ENCODE data around the gene CHTF8. TPM values are rescaled to one million over a fixed set of nuclear protein-coding genes. Genes with fewer than 3 reads are reported as not detected.
A peak's percentile ranks its signal among the peaks of the same experiment; 100 is the strongest.

Gene CHTF8
- polyA plus RNA-seq, 1 donor (not counting 4 experiments of a cell fraction or from before 2014, with no cell fraction given): 96.0 TPM

DNA sequence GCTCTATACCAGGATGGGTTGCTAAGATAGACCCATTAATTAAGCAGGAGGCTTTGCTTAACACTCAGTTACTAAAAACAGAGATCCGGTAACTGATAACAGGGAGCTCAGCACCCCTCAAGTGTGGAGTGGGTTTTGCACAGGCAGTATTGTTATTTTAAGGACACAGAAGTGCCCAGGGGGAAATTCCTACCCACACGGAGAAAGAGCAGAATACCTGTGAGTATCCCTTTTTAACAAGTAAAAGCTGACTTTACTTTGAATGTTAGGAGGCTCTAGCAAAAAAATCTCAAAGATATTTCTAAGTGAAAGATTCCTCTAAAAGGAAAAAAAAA is 59.8 kb downstream of the CHTF8 start:
- H3K4me1 ChIP-seq (ENCODE audit: control insufficient read depth, extremely low read depth, insufficient read depth, low read length): peaks cover 45% of the 10 kb centered on the region
- no peak for FAIRE-seq
- DNase-seq (ENCODE audit: low read depth, low spot score): no peak
- no peaks in the 10 kb centered on the region for H3K79me2 ChIP-seq (ENCODE audit: control insufficient read depth, insufficient read depth, low read length)
- dilution Hi-C loops (cut with MboI; ENCODE audit: extremely low pct_ligation_motif_present, low sequenced_read_pairs): no loop called here
- H4K20me1 ChIP-seq (ENCODE audit: control insufficient read depth, extremely low read depth, insufficient read depth, low read length): no peaks in the 10 kb centered on the region
- H3K27ac ChIP-seq (ENCODE audit: control insufficient read depth, insufficient read depth, low read length): peak overlapping the region; percentile 95
- TF ChIP-seq EZH2 (IDR thresholded peaks at IDR 0.05; ENCODE audit: low read length): no peak
- TF ChIP-seq, protein P1, sequence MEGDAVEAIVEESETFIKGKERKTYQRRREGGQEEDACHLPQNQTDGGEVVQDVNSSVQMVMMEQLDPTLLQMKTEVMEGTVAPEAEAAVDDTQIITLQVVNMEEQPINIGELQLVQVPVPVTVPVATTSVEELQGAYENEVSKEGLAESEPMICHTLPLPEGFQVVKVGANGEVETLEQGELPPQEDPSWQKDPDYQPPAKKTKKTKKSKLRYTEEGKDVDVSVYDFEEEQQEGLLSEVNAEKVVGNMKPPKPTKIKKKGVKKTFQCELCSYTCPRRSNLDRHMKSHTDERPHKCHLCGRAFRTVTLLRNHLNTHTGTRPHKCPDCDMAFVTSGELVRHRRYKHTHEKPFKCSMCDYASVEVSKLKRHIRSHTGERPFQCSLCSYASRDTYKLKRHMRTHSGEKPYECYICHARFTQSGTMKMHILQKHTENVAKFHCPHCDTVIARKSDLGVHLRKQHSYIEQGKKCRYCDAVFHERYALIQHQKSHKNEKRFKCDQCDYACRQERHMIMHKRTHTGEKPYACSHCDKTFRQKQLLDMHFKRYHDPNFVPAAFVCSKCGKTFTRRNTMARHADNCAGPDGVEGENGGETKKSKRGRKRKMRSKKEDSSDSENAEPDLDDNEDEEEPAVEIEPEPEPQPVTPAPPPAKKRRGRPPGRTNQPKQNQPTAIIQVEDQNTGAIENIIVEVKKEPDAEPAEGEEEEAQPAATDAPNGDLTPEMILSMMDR (optimal IDR thresholded peaks at IDR 0.05 in 1 of 3, IDR thresholded peaks at IDR 0.05 in 1 of 3, conservative IDR thresholded peaks at IDR 0.05 in 1 of 3; ENCODE audit: extremely low read depth in 1 of 3, insufficient read depth in 2 of 3, low read length in 3 of 3): no peak
- peak overlapping the region; percentile 56 for H3K4me2 ChIP-seq (ENCODE audit: control insufficient read depth, extremely low read depth, insufficient read depth, low read depth, low read length)
- H2AFZ ChIP-seq (ENCODE audit: control insufficient read depth, low read length): no peak overlapping the region
- no peaks in the 10 kb centered on the region for H3K9me1 ChIP-seq (ENCODE audit: control insufficient read depth, extremely low read depth, insufficient read depth, low read length)
- H3K36me3 ChIP-seq (ENCODE audit: control insufficient read depth in 2 of 2, extremely low read depth in 1 of 2, insufficient read depth in 2 of 2, low read length in 2 of 2): no peaks in the 10 kb centered on the region
- no peaks in the 10 kb centered on the region for H3K9me3 ChIP-seq (ENCODE audit: control insufficient read depth, low read depth, low read length)
- H3K4me3 ChIP-seq (ENCODE audit: control insufficient read depth in 2 of 3, extremely low read depth in 1 of 3, insufficient read depth in 2 of 3, low read depth in 1 of 3, low read length in 3 of 3): no peak overlapping the region
- no peaks in the 10 kb centered on the region for H3K27me3 ChIP-seq (ENCODE audit: control insufficient read depth, extremely low read depth, insufficient read depth, low read length)
- peak overlapping the region; percentile 77 for H3K9ac ChIP-seq (ENCODE audit: control insufficient read depth, extremely low read depth, insufficient read depth, low read length)

GRCh38 chr16:69071036-69071435 is 61.4 kb downstream of the CHTF8 start:
- Histone ChIP-seq H3K79me2 (ENCODE audit: control insufficient read depth, insufficient read depth, low read length) (no peaks in the 10 kb centered on the region), H2AFZ (ENCODE audit: control insufficient read depth, low read length) (no peak overlapping the region), H3K27me3 (ENCODE audit: control insufficient read depth, extremely low read depth, insufficient read depth, low read length) (no peaks in the 10 kb centered on the region), H3K9ac (ENCODE audit: control insufficient read depth, extremely low read depth, insufficient read depth, low read length) (no peak overlapping the region), H3K9me1 (ENCODE audit: control insufficient read depth, extremely low read depth, insufficient read depth, low read length) (no peaks in the 10 kb centered on the region), H3K36me3 (ENCODE audit: control insufficient read depth in 2 of 2, extremely low read depth in 1 of 2, insufficient read depth in 2 of 2, low read length in 2 of 2) (no peaks in the 10 kb centered on the region), H4K20me1 (ENCODE audit: control insufficient read depth, extremely low read depth, insufficient read depth, low read length) (no peaks in the 10 kb centered on the region), H3K4me1 (ENCODE audit: control insufficient read depth, extremely low read depth, insufficient read depth, low read length) (peaks cover 36% of the 10 kb centered on the region), H3K9me3 (ENCODE audit: control insufficient read depth, low read depth, low read length) (no peaks in the 10 kb centered on the region), H3K4me2 (ENCODE audit: control insufficient read depth, extremely low read depth, insufficient read depth, low read depth, low read length) (no peak overlapping the region), H3K4me3 (ENCODE audit: control insufficient read depth in 2 of 3, extremely low read depth in 1 of 3, insufficient read depth in 2 of 3, low read depth in 1 of 3, low read length in 3 of 3) (no peak overlapping the region), H3K27ac (ENCODE audit: control insufficient read depth, insufficient read depth, low read length) (peak overlapping the region; percentile 95)
- DNase-seq (ENCODE audit: low read depth, low spot score) (no peak), FAIRE-seq (no peak)
- TF ChIP-seq, protein P1 (optimal IDR thresholded peaks at IDR 0.05 in 1 of 3, IDR thresholded peaks at IDR 0.05 in 1 of 3, conservative IDR thresholded peaks at IDR 0.05 in 1 of 3; ENCODE audit: extremely low read depth in 1 of 3, insufficient read depth in 2 of 3, low read length in 3 of 3): no peak
- no peak for TF ChIP-seq EZH2 (IDR thresholded peaks at IDR 0.05; ENCODE audit: low read length)
- dilution Hi-C loops (cut with MboI; ENCODE audit: extremely low pct_ligation_motif_present, low sequenced_read_pairs): no loop called here

All from keratinocyte (primary cell).